Stromal cell of bone marrow (primary cell): ENCODE measurements around the gene OGA.
"Not testable (repeated sequence)": the region's sequence is repeated elsewhere in the genome, so short reads cannot be mapped to it uniquely, and the experiment has no call there.

ENCODE experiments used
- DNase-seq: peaks from one replicate; pipeline ENCODE4 v3.0.0-alpha.2; 2012; ENCODE audit warnings: low read depth

The OGA gene

DNA sequence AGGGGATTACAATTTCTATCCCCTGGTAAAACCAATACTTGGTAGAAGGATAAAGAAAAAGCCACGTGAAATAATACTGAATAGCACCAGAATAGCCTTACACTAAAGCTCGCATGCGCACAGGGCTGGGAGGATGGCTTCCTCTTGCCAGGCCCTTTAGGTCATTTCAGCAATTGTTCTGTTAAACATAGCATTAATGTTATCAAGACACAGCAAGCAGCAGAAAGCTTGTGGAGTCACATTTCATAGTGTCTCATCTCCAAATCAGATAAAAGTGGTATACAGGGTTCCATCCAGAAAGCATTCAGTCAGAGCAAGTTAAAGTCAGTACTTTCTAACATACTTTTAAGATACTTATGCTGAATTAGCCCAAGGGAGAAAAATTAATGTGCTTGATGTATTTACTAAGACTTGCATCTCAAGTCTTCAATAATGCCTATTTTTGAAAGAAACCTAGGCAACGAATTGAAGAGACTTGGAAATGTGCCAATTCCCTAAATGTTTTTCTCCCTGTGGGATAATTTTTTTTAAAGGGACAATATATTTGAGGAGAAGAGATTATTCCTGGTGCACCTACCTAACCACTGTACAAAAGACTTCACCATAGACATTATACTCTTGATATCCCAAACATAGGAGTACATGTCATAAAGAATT lies 20.7 kb downstream of the OGA start:
- no peak for DNase-seq

DNA sequence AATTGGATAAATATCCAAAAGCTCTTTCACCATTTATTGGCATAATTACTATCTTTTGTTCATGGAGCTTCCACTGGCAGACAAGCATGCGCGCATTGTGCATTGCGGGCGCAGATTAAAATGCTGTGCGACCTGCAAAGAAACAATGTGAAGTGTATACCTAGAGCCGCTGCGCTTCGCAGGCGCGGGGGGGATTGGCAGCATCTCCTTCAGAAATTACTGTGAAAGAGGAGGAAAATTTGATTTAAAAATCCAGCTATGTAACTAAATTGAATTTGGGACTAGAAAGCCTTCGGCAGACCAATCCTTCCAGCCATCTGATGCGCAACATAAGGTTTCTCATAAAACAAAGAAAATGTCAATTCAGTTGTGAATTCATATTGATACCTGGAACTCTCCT lies 24.7 kb downstream of the OGA start:
- no peak for DNase-seq

DNA sequence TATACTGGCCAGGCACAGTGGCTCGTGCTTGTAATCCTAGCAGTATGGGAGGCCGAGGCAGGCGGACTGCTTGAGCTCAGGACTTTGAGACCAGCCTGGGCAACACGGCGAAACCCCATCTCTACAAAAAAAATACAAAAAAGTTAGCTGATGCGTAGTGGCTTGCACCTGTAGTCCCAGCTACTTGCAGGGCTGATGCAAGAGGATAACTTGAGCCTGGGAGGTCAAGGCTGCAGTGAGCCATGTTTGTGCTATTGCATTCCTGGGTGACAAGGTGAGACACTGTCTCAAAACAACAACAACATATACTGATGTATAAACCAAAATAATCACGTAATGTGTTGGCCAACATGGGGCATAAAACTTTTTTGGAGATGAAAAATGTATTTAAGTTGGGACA lies 28.6 kb downstream of the OGA start:
- no peak for DNase-seq

DNA sequence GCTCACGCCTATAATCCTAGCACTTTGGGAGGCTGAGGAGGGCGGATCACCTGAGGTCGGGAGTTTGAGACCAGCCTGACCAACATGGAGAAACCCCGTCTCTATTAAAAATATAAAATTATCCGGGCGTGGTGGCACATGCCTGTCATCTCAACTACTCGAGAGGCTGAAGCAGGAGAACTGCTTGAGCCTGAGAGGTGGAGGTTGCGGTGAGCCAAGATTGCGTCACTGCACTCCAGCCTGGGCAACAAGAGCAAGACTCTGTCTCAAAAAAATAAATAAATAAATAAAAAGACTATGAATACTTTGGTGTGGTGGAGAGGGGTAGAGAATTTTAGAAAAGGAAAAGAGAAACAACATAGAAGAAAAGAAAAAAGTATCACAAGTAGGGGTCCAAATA lies 29.0 kb downstream of the OGA start:
- not testable (repeated sequence) for DNase-seq

DNA sequence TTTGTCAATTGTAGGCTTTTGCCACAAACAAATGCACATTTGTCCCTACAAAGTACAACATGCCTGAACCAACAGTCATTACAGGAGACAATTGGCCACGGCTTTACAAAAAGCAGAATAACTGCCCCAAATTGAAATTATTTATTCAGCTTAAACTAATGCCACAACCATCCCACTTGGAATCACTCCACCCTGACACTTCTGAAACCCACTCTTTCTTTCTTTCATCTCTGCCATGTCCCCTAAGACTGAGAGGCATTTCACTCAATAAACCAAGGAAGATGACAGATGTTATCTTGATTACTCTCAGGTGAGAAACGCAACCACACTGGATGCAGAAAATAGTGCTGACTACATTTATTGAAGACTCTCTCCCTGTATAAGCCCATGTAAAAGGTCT lies 32.4 kb downstream of the OGA start:
- no peak for DNase-seq

DNA sequence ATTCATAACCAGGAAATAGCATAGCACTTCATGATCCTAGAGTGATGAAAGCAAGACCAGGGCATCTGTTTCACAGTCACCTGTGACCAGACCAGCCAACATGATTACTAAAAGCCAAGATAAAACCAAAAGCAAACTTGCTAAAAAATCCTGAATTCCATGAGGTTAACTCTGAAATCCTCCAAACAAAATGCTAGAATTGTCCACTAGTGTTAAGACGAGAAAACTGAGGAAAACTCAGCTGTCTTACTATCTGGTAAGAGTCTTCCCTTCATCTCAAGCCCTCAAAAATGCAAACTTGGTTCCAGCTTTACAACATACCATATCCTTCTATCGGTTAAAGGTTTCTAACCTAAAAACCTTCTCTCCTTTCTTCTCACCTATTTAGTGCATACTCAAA lies 33.7 kb downstream of the OGA start:
- no peak for DNase-seq

DNA sequence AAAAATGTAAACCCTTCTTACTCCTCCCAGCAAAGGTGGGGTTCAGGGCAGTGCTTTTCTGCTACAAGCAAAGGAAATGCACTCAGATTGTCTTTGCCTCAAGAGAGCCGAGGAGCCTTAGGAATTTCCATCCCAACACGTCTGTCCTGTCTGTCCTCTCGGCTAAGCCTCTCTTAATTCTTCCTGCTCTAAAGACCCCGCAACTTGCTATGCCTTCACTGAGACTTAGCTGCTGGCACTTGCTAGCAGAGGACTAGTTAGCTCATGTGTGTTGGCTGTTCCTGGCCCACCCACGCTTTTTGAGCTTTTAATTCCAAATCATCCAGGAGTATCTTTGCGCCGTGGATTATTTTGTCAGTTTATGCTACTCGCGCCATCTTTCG lies 34.5 kb downstream of the OGA start:
- DNase-seq: no peak

DNA sequence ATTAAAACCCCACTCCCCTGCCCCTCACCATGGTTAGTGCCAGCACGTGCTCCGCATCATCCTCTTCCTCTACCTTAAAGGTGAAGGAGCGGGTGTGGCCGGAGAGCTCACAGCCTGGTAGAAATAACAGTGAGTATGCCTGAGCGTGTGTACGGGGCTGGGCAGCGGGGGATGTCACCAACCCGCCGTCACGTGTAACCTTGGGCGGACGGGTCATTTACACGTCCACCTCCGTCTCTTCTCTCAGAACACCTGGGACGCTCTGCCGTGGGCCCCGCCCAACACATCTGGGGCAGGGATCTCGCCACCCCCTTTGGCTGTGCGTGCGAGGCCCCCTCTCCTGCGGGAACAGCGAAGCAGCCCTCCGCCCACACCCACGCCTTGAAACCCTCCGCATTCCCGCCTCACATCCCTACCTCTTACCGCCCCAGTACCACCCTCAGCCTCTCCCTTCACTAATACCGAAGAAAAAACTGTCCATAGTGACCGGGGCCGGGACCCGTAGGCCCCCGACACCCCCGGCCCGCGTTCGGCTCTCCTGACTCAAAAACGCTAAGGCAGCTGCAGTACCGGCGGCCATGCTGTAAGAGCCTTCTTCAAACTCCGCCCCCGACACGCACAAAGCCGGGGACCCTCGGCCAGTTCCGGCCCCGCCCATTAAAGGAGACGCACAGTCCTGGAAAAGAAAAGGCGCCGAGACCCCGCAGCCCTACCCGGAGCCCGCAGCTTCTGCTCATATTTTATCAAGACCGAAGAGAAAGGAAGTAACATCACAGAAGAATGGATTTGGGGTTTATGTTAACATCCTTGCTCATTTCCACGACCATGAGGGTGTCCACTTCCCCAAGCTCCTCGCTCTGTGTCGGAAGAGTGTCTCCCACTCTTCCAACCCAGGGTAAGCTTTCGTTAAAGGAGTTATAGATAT lies 35.2 kb downstream of the OGA start, which contains the start of gene NPM3:
Gene NPM3 (minus strand): TSS at position 636 of the 925 bp plus-strand sequence. CDS start 56 bp downstream, at position 580.
- DNase-seq: peak; percentile 63

DNA sequence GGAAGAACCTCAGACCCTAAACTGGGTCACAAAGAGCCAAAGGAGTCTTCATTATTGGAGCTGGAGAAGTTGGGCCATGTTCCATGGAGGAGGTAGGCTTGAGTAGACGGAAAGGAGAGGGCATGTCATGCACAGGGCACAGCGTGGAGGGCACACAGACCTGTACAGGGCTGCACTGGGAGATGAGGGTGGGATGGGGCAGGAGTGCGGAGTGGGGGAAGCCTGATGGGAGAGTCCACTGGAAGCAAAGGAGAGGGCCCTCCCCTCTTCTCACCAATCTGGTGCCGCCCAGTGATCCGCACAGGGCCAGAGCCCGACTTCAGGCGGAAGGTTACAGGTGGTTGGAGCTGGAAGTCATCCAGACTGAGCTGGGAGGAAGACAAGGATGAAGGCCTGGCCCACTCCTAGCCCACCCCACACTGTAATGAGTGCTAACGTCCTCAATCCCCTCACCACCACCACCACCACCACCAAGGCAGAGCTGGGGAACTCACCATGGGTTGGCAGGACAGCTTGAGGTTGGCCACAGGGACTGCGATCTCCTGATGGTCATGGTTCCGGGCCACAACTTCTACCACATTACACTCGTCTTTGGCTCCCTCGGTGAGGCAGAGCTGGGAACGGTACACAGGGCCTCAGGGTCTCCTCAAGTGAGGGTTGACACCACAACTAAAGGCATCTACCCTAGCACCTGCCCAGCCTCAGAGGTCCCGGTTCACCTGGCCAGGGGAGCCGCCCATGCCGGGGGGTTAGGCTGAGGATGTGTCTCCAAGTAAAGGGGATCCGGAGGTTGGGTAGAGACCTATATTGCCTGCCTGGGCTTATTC lies 36.0 kb downstream of the OGA start:
- no peak for DNase-seq

DNA sequence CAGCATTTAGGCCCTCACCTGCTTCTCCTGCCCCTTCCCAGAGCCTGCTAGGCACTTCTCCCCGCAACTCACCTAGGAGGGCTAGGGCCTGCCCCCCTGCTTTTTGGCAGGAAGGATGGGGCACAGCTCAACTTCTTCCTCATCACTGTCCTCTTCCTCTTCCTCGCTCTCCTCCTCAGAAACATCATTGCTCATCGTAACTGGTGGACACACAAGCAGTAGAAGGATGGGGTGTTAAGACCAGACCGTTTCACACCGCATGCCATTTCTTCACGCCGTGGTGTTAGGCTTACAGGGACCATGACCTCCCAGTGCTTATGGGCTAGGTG lies 36.6 kb downstream of the OGA start:
- DNase-seq: no peak

DNA sequence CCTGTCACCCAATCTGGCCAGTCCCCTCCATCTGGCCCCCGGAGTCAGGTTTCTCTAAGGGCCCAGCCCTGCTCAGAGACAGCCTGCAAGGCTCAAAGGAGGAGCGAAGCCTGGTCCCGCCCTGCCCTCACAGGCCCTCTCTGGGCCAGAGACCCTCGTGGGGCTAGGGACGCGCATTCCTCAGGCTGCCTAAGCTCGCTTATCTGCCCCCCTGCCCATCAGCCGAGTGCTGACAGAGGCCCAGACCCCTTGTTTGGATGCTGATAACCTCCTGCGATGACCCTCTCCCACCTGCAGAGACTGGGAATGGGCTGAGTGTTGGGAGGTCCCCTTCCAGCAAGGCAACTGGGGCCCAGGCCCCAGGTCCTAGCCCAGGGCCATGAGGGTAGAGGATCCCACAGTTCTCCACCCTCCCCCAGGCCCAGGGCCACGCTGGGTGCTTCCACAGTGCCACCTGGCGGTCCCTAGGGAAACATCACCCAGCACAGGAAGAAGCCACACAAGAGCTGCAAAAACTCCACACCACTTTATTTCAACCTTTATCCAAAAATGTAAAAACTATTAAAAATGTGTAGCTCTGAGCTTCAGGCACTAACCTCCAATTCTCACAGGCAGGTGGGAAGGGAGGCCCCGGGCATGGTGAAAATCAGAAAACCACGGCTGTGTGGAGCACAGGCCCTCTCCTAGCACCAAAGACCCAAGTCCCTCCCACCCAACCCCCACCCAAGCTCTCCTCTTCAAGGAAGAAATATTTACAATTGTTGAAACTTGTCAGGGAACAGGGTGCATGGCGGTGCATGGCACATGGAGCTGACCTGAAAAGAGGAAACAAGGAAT lies 37.2 kb downstream of the OGA start:
- DNase-seq: peak; percentile 25

DNA sequence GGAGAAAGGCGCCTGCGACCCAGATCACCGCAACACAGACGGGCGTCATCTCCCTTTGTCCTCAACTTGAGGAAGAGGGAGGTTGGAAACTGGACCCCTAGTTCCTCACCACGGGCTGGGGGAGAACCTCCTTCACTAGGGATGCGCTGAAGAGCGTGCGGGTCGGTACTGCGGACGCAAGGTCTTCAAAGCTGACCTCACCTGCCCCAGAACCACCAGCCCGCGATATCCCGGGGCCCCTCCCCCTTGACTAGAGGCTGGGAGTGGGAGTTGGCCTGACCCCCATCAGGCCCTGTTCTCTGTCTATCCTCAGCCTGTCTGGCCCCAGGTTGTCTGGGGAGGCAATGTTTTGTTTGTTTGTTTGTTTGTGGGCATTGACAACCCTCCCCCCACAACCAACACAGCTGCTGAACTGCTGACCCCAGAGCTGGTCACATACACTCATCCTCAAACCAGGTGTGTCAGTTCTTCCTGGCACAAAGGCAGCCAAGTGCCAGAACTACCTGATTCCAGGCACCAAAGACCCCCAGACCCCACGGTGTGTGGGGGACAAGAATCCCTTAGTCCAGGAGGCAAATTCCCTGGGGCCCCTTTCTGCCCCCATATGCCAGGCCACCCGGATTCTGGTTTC lies 37.9 kb downstream of the OGA start:
- no peak for DNase-seq

DNA sequence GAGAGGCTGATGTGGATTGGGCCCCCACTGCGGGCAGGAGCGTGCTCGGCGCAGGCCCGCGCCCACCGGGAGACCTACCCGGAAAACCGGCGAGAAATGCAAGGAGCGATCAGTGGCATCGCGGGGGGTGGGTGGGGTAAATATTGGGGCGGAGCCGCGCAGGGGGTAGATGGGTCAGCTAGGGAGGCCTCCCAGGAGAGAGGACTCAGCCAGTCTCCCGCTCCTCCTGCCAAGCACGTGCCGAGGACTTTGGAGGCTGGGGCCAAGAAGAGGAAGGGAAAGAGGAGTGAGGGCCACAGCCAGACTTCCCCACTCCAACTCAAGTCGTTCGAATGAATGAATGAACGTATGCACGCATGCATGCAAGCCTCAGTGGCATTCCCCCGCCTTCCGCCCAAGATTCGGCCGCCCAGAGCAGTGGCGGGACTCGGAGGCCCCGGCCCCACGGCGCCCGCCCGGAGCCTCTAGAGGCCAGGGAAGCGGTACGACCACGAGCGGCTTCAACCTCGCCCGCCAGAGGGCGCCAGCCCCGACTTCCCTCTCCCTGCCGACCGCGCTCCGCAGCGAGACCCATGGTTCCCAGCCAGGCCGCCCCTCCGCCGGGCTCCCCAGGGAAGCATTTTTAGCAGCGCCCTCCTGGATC lies 38.6 kb downstream of the OGA start:
- peak; percentile 32 for DNase-seq

DNA sequence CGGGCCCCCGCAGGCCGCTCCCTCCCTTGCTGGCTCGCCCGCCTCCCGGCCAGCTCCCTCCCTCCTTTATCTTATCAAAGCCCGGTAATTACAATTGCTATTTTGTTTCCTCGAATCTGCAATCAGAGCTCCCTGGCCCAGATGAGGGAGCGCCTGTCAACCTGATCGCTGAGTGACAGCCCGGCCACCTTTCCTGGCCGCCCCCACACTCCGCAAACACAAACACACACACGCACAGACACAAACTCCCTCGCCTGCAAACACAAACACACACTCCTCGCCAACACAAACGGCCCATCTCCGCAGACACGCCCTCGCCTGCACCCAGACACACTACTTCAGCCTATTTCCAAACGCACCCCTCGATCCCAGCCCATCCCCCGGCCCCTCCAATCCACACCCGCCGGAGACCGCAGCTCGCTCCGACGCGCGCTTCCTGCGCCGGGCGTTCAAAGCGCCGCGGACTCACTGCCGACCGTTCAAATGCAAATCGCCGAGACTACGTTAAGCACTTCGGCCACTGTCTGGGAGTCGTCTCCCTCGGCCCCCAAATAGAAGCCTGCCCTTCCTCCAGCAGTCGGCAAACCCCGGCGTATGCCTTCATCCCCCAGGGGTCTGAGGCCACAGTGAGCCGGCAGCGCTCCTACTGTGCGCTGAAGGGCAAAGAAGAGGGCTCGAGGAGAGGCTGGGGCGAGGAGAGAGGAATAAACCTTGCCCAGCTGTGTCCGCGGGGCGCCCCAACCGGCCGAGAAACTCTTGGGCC lies 39.3 kb downstream of the OGA start:
- no peak for DNase-seq

DNA sequence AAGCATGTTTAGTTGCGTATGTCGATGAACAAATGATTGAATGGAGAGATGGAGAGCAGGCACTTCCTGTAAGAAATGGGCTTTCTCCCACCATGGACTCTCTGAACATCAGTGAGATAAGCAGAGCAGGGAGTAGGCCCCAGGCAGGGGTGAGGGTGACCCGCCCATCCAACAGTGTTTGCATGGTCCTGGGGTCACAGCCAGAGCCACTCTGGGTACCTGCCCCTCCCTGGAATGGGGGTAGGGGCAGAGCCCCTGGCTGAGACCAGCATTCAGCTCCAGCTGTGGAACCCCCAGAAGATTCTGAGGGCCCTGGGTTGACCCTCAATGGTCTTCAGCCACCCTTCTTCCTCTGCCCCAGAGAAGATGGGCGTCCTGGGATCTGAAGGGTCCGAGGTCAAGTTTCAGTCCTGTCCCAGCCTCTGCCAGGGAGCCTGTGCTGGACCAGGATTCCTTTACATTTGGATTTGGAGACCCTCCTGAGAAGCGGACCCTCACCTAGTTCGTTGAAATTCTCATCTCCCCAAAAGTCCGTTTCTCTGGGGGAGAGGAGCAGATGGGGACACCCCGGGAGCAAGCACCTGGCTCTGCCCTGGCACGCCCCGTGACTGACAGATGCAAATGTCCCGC lies 40.0 kb downstream of the OGA start:
- no peak for DNase-seq

DNA sequence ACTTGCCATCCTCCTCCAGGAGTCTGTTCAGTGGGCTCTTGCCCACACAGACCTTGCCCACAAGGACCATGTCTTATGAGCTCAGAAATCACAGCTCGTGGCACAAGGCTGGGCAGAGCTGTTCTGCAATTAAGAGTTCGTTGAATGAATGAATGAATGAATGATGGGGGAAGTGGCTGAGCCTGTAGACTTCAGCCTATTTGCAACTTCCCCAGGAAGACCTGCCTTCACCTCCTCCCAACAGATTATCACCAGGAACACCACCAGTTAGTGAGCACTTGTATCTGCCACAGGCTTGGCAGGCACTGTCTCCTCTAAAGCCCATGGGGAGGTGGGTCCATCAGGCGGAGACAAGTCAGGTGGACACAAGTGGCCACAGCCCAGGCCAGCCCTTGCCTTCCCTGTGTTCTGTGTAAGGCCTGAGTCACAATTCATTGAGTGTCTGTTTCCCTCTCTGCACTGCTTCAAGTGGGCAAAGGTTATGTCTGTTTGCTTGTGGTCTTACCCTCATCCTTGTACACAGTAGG lies 40.6 kb downstream of the OGA start:
- DNase-seq: no peak

DNA sequence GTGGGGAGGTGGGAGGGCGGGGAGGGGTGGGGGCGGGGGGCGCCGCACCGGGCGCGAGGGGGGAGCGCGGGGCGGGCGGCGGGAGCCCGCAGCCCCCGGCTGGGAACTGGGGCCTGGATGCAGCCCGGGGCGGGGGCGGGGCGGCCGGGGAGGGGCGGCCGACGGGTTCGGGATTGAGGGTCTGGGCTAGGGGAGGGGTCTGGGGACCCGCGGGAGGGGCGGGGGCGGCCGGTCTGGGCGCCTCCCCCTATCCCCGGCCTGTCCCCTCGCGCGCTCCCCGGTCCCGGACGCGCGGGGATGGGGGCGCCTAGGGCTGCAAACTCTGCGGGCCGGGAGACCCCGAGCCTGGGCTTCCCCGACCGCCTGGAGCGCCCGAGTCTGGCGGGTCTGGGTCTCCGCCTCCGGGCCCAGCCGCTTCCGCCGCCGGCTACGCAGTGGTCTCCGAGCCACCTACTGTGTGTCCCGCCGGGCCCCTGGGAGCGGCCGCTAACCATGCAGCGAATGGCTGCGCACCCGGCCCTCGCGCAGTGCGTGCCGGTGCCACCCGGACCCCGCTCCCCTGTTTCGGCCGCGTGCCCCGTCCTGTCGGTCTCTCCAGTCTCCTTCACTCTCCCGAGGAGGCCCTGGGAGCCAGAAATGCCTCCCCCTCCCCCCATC lies 42.0 kb downstream of the OGA start:
- DNase-seq: no peak

DNA sequence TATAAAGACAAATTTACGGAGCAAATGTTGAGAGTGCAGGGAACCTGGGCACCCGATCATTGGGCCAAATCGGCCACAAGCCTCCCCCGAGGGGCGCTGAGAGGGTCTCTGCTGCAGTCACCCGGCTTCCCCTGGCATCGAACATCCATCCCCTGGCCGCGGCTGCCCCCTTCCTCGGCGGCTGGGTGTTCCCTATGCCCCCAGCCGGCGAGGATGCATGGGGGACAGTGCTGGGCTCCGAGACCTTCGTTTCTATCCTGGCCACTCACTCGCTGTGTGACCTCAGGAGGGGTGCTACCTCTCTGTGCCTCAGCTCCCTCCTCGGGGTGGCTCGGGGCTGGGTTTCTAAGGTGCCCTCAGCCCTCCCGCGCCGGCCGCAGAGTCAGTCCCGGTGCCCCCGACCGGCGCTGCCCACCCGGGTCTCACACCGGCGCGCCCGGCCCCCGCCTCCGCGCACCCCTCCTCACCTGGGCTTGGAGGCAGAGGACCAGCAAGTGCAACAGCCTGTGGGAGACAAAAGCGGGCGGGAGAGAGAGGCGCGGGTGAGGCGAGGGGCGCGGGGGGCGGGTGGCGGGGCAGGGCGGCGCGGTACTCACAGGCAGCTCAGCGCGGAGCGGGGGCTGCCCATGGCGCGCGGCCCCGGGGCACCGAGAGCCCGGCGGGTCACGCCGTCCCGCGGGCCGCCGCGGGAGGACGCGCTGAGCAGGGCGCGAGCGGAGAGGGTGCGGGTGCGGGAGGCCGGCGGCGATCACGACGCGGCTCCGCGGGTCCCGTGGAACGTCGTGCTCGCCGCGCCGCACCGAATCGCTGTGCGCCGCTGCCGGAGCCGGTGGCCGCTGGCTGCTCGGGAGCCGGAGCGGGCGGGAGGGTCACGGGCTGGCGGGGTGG lies 42.7 kb downstream of the OGA start, which contains the start of gene FGF8:
Gene FGF8 (minus strand): TSS at position 842 of the 888 bp plus-strand sequence. CDS start 214 bp downstream, at position 628.
- no peak for DNase-seq
